Chondrocyte (in vitro differentiated cells): Measurements from ENCODE around the gene DCTN4. TPM values are rescaled to one million over a fixed set of nuclear protein-coding genes. Genes with fewer than 3 reads are reported as not detected.

Experiments used
- DNase-seq: peaks from one replicate; pipeline ENCODE4 v3.0.0; 2021; ENCODE audit warnings: mixed read lengths, low spot score
- H3K27ac Mint-ChIP-seq: one replicate; pipeline ENCODE4 v1.8.0; 2021; ENCODE audit warnings: mild to moderate bottlenecking, moderate library complexity, mixed read lengths; ENCODE audit not compliant: unreplicated experiment
- H3K27me3 Mint-ChIP-seq: 2 replicates; pipeline ENCODE4 v1.8.0; 2021; ENCODE audit warnings: low read depth, mixed read lengths
- H3K36me3 Mint-ChIP-seq: 2 replicates; pipeline ENCODE4 v1.8.0; 2021; ENCODE audit warnings: low read depth, mixed read lengths
- H3K4me1 Mint-ChIP-seq: 2 replicates; pipeline ENCODE4 v1.8.0; 2021; ENCODE audit warnings: low read depth, mild to moderate bottlenecking, mixed read lengths
- H3K4me3 Mint-ChIP-seq: one replicate; pipeline ENCODE4 v1.8.0; 2021; ENCODE audit warnings: mild to moderate bottlenecking, moderate library complexity, mixed read lengths; ENCODE audit not compliant: unreplicated experiment
- H3K9me3 Mint-ChIP-seq: 2 replicates; pipeline ENCODE4 v1.8.0; 2021; ENCODE audit warnings: low read depth, mixed read lengths
- total RNA-seq: library from RNA; stranded (reverse); gene quantifications from 3 replicates; pipeline ENCODE4 v1.2.1, GENCODE V29; 2021
- TF ChIP-seq, protein P1 (sequence below): fragments of 200-600 bp; sonication (generic); IDR thresholded peaks from 2 replicates; pipeline ENCODE4 v1.5.0; 2021; ENCODE audit warnings: antibody characterized with exemption, mild to moderate bottlenecking, moderate library complexity

DCTN4 gene
- total RNA-seq, 1 donor from 2014 or later: 50.5 TPM

DNA sequence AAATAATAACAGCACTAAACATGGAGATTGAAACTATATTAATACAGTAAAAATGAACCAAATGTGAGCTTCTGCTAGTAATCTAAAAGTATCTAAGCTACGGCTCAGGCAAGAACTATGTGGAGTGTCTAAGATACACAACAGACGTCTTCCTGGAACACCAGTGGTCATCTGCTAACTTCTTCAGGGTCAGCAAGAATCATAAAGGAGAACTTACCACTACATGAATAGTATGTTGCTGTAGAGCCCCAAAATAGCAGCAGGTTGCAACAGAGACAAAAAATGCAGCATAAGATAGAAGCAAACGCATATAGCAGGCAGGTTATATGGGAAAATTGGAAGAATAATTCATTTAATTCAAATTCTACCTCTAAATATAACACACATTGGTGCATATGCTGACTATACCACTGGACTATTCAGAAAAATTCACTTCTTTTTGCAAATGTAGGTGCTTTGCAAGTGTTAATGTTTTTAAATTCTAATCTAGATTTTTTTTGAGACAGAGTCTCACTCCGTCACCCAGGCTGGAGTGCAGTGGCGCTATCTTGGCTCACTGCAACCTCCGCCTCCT, 27.1 kb downstream of the DCTN4 start:
- TF ChIP-seq, protein P1, sequence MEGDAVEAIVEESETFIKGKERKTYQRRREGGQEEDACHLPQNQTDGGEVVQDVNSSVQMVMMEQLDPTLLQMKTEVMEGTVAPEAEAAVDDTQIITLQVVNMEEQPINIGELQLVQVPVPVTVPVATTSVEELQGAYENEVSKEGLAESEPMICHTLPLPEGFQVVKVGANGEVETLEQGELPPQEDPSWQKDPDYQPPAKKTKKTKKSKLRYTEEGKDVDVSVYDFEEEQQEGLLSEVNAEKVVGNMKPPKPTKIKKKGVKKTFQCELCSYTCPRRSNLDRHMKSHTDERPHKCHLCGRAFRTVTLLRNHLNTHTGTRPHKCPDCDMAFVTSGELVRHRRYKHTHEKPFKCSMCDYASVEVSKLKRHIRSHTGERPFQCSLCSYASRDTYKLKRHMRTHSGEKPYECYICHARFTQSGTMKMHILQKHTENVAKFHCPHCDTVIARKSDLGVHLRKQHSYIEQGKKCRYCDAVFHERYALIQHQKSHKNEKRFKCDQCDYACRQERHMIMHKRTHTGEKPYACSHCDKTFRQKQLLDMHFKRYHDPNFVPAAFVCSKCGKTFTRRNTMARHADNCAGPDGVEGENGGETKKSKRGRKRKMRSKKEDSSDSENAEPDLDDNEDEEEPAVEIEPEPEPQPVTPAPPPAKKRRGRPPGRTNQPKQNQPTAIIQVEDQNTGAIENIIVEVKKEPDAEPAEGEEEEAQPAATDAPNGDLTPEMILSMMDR: no peak
- Mint-ChIP-seq H3K4me3 (no peak overlapping the region), H3K9me3 (peaks cover 7% of the 10 kb centered on the region), H3K27me3 (no peaks in the 10 kb centered on the region), H3K36me3 (peaks cover 30% of the 10 kb centered on the region), H3K27ac (peak overlapping the region; percentile 30), H3K4me1 (no peaks in the 10 kb centered on the region)
- DNase-seq: no peak

DNA sequence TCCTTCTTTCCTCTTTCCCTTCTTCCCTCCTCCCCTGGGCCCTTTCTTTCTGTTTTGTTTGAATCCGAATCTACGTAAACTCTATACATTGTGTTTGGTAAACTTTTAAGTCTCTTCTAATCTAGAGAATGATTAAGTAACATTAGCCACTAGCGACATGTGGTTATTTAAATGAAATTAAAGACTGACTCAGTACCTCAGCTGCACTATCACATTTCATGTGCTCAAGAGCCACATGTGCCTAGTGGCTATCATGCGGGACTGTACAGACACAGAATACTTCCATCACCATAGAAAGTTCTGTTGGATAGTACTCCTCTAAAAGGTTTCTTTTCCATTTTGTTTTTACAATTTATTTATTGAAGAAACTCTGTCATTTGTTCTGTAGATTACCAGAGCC, 29.0 kb downstream of the DCTN4 start:
- Mint-ChIP-seq H3K4me3 (no peak overlapping the region), H3K9me3 (no peaks in the 10 kb centered on the region), H3K4me1 (no peaks in the 10 kb centered on the region), H3K27ac (no peak overlapping the region), H3K36me3 (peaks cover 26% of the 10 kb centered on the region), H3K27me3 (no peaks in the 10 kb centered on the region)
- no peak for DNase-seq
- TF ChIP-seq, protein P1: no peak

DNA sequence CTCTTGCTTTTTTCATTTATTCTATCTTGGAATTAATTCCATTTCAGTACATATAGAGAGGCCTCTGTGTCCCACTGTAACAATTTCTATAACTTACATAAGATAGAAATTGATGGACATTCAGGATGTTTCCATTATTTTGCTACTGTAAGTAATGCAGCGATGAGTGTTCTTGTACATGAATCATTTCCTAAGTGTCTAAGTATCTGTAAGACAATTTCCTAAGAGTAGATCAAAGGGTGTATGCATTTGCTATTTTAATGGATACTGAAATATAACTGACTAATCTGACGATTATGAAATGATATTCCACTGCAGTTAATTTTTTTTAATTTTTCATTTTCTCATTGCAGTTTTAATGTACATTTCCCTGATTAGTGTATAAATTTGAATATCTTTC, 35.0 kb downstream of the DCTN4 start:
- Mint-ChIP-seq H3K27ac (no peak overlapping the region), H3K9me3 (no peaks in the 10 kb centered on the region), H3K4me3 (no peak overlapping the region), H3K27me3 (no peaks in the 10 kb centered on the region), H3K4me1 (no peaks in the 10 kb centered on the region), H3K36me3 (peaks cover 24% of the 10 kb centered on the region)
- TF ChIP-seq, protein P1: no peak
- no peak for DNase-seq

DNA sequence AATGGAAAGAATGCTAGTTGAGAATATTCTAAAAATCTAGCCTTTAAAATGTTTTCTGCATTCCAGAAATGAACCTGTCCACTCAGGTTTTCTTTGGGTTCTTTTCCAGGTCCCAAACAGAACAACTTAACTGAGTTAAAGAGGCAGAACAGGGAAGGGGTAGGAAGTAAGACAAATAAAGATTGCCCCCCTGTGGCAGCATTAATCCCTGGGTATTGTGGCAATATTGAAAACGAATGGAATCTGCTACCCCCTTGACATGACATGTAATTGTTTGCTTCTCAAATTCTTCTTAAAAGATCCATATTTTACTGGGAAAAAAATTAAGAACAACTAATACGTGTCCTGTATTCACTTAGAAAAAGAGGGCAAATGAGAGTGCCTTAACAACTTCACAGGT, 48.7 kb downstream of the DCTN4 start:
- DNase-seq: no peak
- TF ChIP-seq, protein P1: peak; percentile 72
- Mint-ChIP-seq H3K27ac (no peak overlapping the region), H3K4me1 (no peaks in the 10 kb centered on the region), H3K9me3 (no peaks in the 10 kb centered on the region), H3K4me3 (no peak overlapping the region), H3K27me3 (no peaks in the 10 kb centered on the region), H3K36me3 (peaks cover 30% of the 10 kb centered on the region)

DNA sequence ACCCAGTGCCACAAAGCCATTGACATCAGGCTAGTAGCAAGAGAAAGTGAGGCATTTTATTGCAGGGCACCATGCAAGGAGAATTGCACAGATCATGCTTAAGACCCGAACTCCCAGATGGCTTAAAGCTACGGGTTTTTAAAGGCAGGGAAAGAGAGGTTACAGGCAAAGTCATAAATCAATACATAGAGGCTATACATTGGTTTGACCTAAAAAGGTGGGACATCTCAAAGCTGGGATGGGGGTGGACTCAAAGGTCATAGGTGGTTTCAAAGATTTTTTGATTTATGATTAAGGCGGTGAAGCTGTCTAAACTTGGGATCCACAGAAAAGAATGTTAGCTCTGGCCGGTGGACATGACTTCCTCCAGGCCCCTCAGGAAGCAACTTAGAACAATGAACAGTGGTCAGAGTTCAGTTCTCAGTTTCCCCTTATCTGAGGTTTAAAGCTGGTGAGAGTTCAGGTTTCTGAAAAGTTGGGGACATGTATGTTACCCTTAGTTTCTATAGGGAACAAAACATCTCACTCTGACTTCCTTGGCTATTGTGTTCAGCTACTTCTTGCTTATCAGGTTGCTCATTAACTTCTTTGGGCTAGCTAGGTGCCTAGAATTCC, 51.9 kb downstream of the DCTN4 start:
- Mint-ChIP-seq H3K4me3 (no peak overlapping the region), H3K27ac (no peak overlapping the region), H3K36me3 (peaks cover 23% of the 10 kb centered on the region), H3K4me1 (no peaks in the 10 kb centered on the region), H3K9me3 (no peaks in the 10 kb centered on the region), H3K27me3 (no peaks in the 10 kb centered on the region)
- TF ChIP-seq, protein P1: no peak
- DNase-seq: no peak
